GM18951 (cell line): ENCODE measurements around the gene FLT3LG.

Experiments used
- POLR2A ChIP-seq: IDR thresholded peaks from 4 replicates; pipeline ENCODE4 v1.6.1; 2011; ENCODE audit warnings: mild to moderate bottlenecking; ENCODE audit not compliant: insufficient read length, insufficient read depth; ENCODE audit errors: extremely low read depth
- in situ Hi-C: fragments of 300-500 bp; cut with MboI; formaldehyde crosslinking; loops from one replicate; pipeline ENCODE4 v1.12.0; 2022; ENCODE audit warnings: low sequenced_read_pairs, mixed read lengths, inconsistent platforms; ENCODE audit not compliant: unreplicated experiment

Gene FLT3LG

GRCh38 chr19:49443366-49444099 lies 30.5 kb upstream of the FLT3LG start:
- in situ Hi-C loops: loop anchor here (10.0 kb wide), 1 partner anchor 49 kb away; no protein-coding TSS in a partner anchor
- no peak for TF ChIP-seq POLR2A

GRCh38 chr19:49444100-49444700 lies 29.8 kb upstream of the FLT3LG start:
- in situ Hi-C loops: loop anchor here (10.0 kb wide), 1 partner anchor 49 kb away; no protein-coding TSS in a partner anchor

- in situ Hi-C loops: loop anchor here (10.0 kb wide), 1 partner anchor 51 kb away; no protein-coding TSS in a partner anchor
- no peak for TF ChIP-seq POLR2A
Observed at GRCh38 chr19:49445997-49446396, 28.0 kb upstream of the FLT3LG start.

GRCh38 chr19:49447485-49448431 lies 26.3 kb upstream of the FLT3LG start:
- in situ Hi-C loops: loop anchor here (10.0 kb wide), 1 partner anchor 53 kb away; no protein-coding TSS in a partner anchor
- TF ChIP-seq POLR2A: peak; percentile 15

- no peak for TF ChIP-seq POLR2A
- in situ Hi-C loops: loop anchor here (10.0 kb wide), 1 partner anchor 54 kb away; no protein-coding TSS in a partner anchor
Observed at GRCh38 chr19:49448432-49448786, 25.6 kb upstream of the FLT3LG start.

GRCh38 chr19:49450405-49450804 lies 23.6 kb upstream of the FLT3LG start:
- TF ChIP-seq POLR2A: no peak
- in situ Hi-C loops: no loop called here

GRCh38 chr19:49451430-49452181 lies 22.4 kb upstream of the FLT3LG start, which contains the start of gene PIH1D1:
Gene PIH1D1 (minus strand): TSS chr19:49451814. CDS start chr19:49451574, 240 bp downstream.
- in situ Hi-C loops: no loop called here
- peak; percentile 73 for TF ChIP-seq POLR2A

- peak; percentile 92 for TF ChIP-seq POLR2A
- in situ Hi-C loops: no loop called here
Observed at GRCh38 chr19:49453013-49453756, 20.8 kb upstream of the FLT3LG start, which contains the start of gene ALDH16A1. Gene ALDH16A1 (plus strand): TSS chr19:49453225. CDS start chr19:49453332, 107 bp downstream.

- in situ Hi-C loops: no loop called here
- TF ChIP-seq POLR2A: no peak
Observed at GRCh38 chr19:49453757-49454240, 20.2 kb upstream of the FLT3LG start.

- in situ Hi-C loops: no loop called here
Observed at GRCh38 chr19:49455773-49456172, 18.2 kb upstream of the FLT3LG start.

GRCh38 chr19:49456326-49456725 lies 17.7 kb upstream of the FLT3LG start:
- in situ Hi-C loops: no loop called here
- no peak for TF ChIP-seq POLR2A

More at GRCh38 chr19:49455773-49456172, 18.2 kb upstream of the FLT3LG start:
- no peak for TF ChIP-seq POLR2A

GRCh38 chr19:49458567-49458903 lies 15.5 kb upstream of the FLT3LG start:
- no peak for TF ChIP-seq POLR2A

More at GRCh38 chr19:49458567-49458903, 15.5 kb upstream of the FLT3LG start:
- in situ Hi-C loops: no loop called here
